PFSK-1 (cell line): ENCODE data around the gene KRTAP20-3.

Source experiments
- FOXP2 ChIP-seq: optimal IDR thresholded peaks from 2 replicates; pipeline ENCODE3; 2011; ENCODE audit warnings: borderline replicate concordance, control low read depth, inconsistent platforms; ENCODE audit not compliant: insufficient read depth; ENCODE audit errors: extremely low read length, extremely low read depth
- POLR2AphosphoS5 ChIP-seq: IDR thresholded peaks from 2 replicates; pipeline ENCODE4 v1.6.1; 2012; ENCODE audit warnings: low read depth, mild to moderate bottlenecking, control low read depth, low read length, moderate library complexity
- REST ChIP-seq, 2 experiments: IDR thresholded peaks; 2 replicates each; pipeline versions ENCODE4 v1.6.1 to v1.8.0; 2011 to 2012; ENCODE audit warnings: low read depth in 2 of 2, low read length in 2 of 2, control low read depth in 1 of 2, inconsistent platforms in 1 of 2, mild to moderate bottlenecking in 1 of 2, moderate library complexity in 1 of 2; ENCODE audit not compliant: insufficient read depth in 1 of 2
- SIN3A ChIP-seq: IDR thresholded peaks from 2 replicates; pipeline ENCODE4 v1.6.1; 2012; ENCODE audit warnings: mild to moderate bottlenecking, low read length, moderate library complexity, borderline replicate concordance; ENCODE audit not compliant: insufficient read depth
- TAF1 ChIP-seq: IDR thresholded peaks from 2 replicates; pipeline ENCODE4 v1.6.1; 2012; ENCODE audit warnings: low read length, control low read depth, borderline replicate concordance; ENCODE audit not compliant: insufficient read depth

KRTAP20-3 gene

GRCh38 chr21:30646904-30647414 lies 4.3 kb downstream of the KRTAP20-3 start:
- TF ChIP-seq POLR2AphosphoS5 (no peak), SIN3A (no peak), TAF1 (no peak), FOXP2 (no peak), REST (IDR thresholded peaks at IDR 0.05; ENCODE audit: insufficient read depth in 1 of 2, low read depth in 2 of 2, low read length in 2 of 2) (no peak)

- TF ChIP-seq POLR2AphosphoS5 (no peak), TAF1 (no peak), SIN3A (no peak), FOXP2 (no peak), REST (IDR thresholded peaks at IDR 0.05; ENCODE audit: insufficient read depth in 1 of 2, low read depth in 2 of 2, low read length in 2 of 2) (no peak)
Measured at GRCh38 chr21:30652891-30653290, 10.2 kb downstream of the KRTAP20-3 start.

- TF ChIP-seq FOXP2 (no peak), POLR2AphosphoS5 (no peak), REST (IDR thresholded peaks at IDR 0.05; ENCODE audit: insufficient read depth in 1 of 2, low read depth in 2 of 2, low read length in 2 of 2) (no peak), TAF1 (no peak), SIN3A (no peak)
Measured at GRCh38 chr21:30668776-30669175, 26.1 kb downstream of the KRTAP20-3 start.

- TF ChIP-seq TAF1 (no peak), POLR2AphosphoS5 (no peak), FOXP2 (no peak), REST (IDR thresholded peaks at IDR 0.05; ENCODE audit: insufficient read depth in 1 of 2, low read depth in 2 of 2, low read length in 2 of 2) (no peak), SIN3A (no peak)
Measured at GRCh38 chr21:30672985-30673650, 30.5 kb downstream of the KRTAP20-3 start.
